ENCODE measurements around the gene SMPD3. TPM values are rescaled to one million over a fixed set of nuclear protein-coding genes. Genes with fewer than 3 reads are reported as not detected.

The SMPD3 gene
- total RNA-seq, 4 donors from 2014 or later = 19.0 to 353 (median 206) TPM

- Histone ChIP-seq H3K27me3 (no peaks in the 10 kb centered on the region), H3K9me3 (no peaks in the 10 kb centered on the region), H3K4me1 (peaks cover 0 to 11% (median 7%) of the 10 kb centered on the region in 4 donors), H3K27ac (no peak overlapping the region), H3K4me3 (no peak overlapping the region), H3K36me3 (peaks cover 0 to 55% (median 0%) of the 10 kb centered on the region in 3 donors)
- TF ChIP-seq CTCF (IDR thresholded peaks at IDR 0.05) = no peak
- no peak for TF ChIP-seq POLR2A (IDR thresholded peaks at IDR 0.05)
- DNase-seq = no peak
These were observed 70.5 kb downstream of the SMPD3 start for GRCh38 chr16:68377667-68378393.

GRCh38 chr16:68377221-68377620 lies 71.1 kb downstream of the SMPD3 start:
- H3K27ac ChIP-seq = no peak overlapping the region
- peaks cover 0 to 56% (median 0%) of the 10 kb centered on the region in 3 donors for H3K36me3 ChIP-seq
- peaks cover 0 to 5% (median 4%) of the 10 kb centered on the region in 4 donors for H3K4me1 ChIP-seq
- no peaks in the 10 kb centered on the region for H3K9me3 ChIP-seq
- H3K27me3 ChIP-seq = no peaks in the 10 kb centered on the region
- no peak overlapping the region for H3K4me3 ChIP-seq
- no peak for TF ChIP-seq CTCF (IDR thresholded peaks at IDR 0.05)
- no peak for TF ChIP-seq POLR2A (IDR thresholded peaks at IDR 0.05)
- DNase-seq = no peak

- TF ChIP-seq CTCF (IDR thresholded peaks at IDR 0.05) (no peak), POLR2A (IDR thresholded peaks at IDR 0.05) (no peak)
- Histone ChIP-seq H3K27ac (no peak overlapping the region), H3K36me3 (peaks cover 0 to 58% (median 0%) of the 10 kb centered on the region in 3 donors), H3K27me3 (no peaks in the 10 kb centered on the region), H3K4me1 (no peaks in the 10 kb centered on the region), H3K4me3 (no peak overlapping the region), H3K9me3 (no peaks in the 10 kb centered on the region)
- DNase-seq = no peak
These were observed 71.7 kb downstream of the SMPD3 start for GRCh38 chr16:68376590-68376989.

- Histone ChIP-seq H3K4me1 (no peaks in the 10 kb centered on the region), H3K27ac (no peak overlapping the region), H3K9me3 (no peaks in the 10 kb centered on the region), H3K4me3 (no peak overlapping the region), H3K36me3 (peaks cover 0 to 58% (median 0%) of the 10 kb centered on the region in 3 donors), H3K27me3 (no peaks in the 10 kb centered on the region)
- no peak for DNase-seq
- TF ChIP-seq CTCF (IDR thresholded peaks at IDR 0.05) = no peak
- no peak for TF ChIP-seq POLR2A (IDR thresholded peaks at IDR 0.05)
These were observed 72.3 kb downstream of the SMPD3 start for GRCh38 chr16:68375801-68376536.

- Histone ChIP-seq H3K27ac (no peak overlapping the region), H3K27me3 (no peaks in the 10 kb centered on the region), H3K4me3 (no peak overlapping the region), H3K36me3 (peaks cover 0 to 62% (median 0%) of the 10 kb centered on the region in 3 donors), H3K9me3 (no peaks in the 10 kb centered on the region), H3K4me1 (peaks cover 0 to 7% (median 2%) of the 10 kb centered on the region in 4 donors)
- TF ChIP-seq CTCF (IDR thresholded peaks at IDR 0.05) (no peak), POLR2A (IDR thresholded peaks at IDR 0.05) (no peak)
- DNase-seq = no peak
These were observed 73.2 kb downstream of the SMPD3 start for GRCh38 chr16:68374961-68375660.
